Activated CD4-positive, alpha-beta T cell treated with anti-CD3 and anti-CD28 coated beads for 4 hours (primary cell): Measurements from ENCODE around the gene MPHOSPH6.
"Not testable (repeated sequence)": the region's sequence is repeated elsewhere in the genome, so short reads cannot be mapped to it uniquely, and the experiment has no call there.

Source experiments
- DNase-seq, 2 donors: peaks; one replicate each; pipeline ENCODE4 v3.0.0-alpha.2; 2020

MPHOSPH6 gene

DNA sequence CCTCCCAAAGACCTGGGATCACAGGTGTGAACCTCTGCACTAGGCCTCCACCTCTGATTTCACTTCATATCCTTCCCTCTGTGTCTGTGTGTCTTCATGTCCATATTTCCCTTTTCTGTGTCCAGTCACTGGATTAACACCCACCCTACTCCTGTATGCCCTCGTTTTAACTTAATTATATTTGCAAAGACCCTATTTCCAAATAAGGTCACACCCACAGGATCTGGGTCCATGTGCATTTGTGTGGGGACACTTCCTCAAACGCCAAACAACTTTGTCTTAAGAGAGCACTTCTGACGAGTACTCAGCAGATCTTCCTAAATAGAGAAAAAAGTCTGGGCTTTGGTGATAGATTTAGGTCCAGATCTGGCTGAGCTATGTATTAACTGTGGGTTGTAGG is 56.3 kb downstream of the MPHOSPH6 start:
- DNase-seq = no peak

DNA sequence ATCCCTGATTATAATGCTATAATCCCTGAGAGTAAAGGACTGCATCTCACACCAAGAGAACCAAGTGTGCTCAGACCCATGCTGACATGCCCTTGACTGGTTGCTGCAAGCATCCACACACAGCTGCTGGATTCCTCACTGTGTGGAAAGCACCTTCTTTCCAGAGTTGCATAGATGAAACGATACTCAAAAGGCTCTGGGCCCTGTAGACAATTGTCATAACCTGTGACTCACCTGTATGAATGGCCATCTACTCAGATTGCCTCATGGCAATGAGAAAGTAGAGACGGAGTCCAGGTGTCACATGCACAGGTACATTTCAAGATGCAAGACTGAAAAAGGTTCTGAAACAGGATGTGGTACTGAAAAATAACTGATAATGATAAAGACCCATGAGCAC is 58.1 kb downstream of the MPHOSPH6 start:
- no peak for DNase-seq

DNA sequence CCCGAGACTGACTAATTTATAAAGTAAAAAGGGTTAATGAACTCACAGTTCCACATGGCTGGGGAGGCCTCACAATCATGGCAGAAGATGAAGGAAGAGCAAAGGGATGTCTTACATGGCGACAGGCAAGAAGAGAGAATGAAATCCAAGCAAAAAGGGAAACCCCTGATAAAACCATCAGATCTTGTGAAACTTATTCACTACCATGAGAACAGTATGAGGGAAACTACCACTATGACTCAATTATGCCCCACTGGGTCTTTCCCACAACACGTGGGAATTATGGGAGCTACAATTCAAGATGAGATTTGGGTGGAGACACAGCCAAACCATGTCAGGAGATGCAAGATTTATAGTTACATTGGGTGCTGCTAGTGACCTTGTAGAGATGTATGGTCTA is 60.8 kb downstream of the MPHOSPH6 start:
- not testable (repeated sequence) for DNase-seq

DNA sequence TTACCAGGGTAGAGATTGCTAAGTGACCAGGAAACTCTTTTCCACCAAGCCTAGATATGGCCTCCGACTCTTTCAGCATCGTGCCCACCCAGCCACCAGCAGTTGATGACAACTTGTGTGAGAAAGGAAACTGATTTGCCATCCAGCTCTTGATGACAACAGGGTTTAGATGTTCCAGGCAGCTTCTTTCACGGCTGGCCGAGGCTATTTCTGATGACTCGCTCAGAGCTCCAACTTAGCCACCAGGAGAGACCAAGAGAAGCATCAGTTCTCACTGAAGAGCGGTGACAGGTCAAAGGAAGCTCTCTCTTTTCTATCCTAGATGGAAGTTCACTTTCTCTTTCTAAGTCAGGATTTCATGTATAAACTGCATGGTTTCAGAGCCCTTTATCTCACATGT is 61.2 kb downstream of the MPHOSPH6 start:
- DNase-seq = no peak

DNA sequence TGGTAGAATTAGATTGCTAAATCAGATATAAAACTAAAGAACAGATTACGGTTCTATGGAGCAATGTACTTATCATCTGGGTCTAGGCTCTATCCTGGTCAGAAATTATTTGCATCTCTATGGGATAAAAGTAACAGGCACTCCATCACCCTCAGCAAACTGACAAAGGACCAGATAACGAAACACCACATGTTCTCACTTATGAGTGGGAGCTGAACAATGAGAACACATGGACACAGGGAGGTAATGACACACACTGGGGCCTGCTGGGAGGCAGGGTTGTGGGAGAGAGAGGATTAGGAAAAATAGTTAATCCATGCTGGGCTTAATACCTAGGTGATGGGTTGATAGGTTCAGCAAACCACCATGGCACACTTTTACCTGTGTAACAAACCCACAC is 61.9 kb downstream of the MPHOSPH6 start:
- DNase-seq = no peak

DNA sequence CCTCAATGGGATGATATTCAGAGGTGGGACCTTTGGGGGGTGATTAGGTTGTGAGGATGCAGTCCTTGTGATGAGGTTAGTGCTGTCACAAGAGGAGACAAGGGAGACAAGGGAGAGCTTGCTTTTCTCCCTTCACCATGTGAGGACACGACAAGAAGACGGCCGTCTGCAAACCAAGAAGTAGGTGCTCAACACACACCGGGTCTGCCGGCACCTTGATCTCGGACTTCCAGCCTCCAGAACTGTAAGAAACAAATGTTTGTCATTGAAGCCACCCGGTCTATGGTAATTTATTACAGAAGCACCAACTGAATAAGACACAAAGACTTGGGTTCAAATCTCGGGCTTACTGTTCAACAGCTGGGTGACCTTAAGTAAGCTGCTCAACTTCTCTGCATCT is 64.9 kb downstream of the MPHOSPH6 start:
- no peak for DNase-seq
